GM21447 (cell line): Measurements from ENCODE around the gene PNMA6E.

ENCODE experiments used
- ATAC-seq: cut with Tn5 transposase; IDR thresholded peaks from one replicate; pipeline ENCODE4 v1.9.1; 2021; ENCODE audit not compliant: unreplicated experiment

The PNMA6E gene

DNA sequence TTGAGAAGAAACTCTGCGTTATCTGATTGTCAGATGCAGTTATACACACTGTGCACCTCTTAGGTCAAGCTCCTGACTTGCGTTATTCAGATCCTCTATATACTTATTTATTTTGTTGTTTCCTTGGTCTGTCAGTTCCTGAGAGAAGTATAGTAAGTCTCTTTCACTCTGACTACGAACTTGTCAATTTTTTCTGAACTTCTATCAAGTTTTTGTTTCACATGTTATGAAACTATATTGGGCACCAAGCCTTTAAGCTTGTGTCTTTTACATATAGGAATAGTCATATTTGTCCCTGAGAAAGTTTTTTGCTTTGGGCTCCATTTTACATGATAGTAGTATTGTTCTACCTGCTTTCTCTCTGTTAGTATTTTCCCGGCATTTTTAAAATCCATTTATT, 35.5 kb downstream of the PNMA6E start:
- ATAC-seq = no peak

DNA sequence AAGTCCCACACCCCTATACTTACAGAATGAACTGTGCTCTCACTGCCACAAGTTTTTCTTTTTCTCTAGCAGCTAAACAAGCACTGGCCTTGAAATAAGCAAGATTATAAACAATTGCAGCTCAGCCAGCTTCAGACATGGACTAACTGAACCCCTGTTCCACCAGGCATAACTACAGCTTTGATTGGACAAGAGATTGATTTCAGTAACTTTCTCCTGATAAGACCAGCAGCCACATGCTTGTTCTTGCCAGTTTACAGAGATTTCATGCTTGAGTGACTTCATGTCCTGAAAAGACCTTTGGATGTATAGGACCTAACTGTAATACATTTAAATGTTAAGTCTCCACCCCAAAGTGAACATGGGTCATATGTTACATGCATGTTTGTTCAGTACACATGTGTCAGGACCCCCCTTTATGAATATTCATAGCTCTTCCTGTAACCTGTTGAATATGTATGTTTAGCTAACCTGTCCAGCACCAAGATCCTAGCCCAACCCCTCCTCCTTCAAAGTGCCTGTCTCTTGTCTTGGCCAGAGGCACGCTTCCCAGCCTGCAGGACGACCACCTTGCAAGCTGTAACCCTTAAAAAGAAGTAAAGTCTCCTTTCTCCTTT, 39.3 kb downstream of the PNMA6E start:
- ATAC-seq = no peak

DNA sequence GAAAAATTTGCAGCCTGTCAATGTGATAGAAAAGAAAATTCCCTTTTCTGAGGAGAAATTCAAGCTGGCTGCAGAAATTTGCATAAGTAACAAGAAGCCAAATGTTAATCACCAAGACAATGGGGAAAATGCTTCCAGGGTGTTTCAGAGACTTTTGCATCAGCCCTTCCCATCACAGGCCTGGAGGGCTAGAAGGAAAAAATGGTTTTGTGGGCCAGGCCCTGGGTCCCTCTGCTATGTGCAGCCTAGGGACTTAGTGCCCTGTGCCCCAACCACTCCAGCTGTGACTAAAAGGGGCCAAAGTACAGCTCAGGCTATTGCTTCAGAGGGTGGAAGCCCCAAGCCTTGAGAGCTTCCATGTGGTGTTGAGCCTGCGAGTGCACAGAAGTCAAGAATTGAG, 43.3 kb downstream of the PNMA6E start:
- no peak for ATAC-seq

DNA sequence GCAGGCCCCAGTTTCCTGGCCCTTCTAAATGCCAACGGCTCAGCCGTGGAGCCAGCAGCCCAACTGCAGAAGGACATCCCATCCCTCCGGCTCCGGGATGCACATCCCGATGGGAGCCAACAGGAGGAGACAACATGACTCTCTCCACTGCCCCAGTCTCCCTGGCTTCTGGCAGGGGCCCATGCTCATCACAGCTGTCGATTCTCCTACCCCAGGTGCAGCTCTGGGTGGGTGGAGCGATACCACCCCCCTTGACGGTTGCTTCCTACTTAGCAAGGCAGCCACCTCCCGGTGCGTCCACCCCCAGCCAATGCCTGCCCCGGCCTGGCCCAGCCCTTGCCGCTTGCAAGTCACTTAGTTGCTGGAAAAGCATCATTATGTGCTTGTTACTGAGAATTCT, 47.7 kb downstream of the PNMA6E start:
- ATAC-seq = no peak

DNA sequence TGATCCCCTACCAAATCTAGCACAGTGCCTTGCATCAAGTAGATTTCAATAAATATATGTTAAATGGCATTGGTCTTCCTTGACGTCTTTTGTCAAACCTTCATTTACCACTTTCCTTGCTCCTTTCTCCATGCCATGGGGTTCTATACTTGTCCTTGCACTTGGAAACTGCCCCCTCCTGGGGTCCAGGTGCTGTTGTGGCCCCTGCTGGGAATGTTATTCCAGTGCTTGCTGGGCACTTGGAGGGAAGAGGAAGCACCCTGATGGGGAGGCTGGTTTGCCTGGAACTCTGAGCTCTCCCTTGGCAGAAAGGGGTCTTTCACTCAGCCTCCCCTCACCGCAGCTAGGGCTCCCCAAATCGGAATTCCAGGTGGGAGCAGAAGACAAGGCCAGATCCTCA, 48.3 kb downstream of the PNMA6E start:
- ATAC-seq = no peak

DNA sequence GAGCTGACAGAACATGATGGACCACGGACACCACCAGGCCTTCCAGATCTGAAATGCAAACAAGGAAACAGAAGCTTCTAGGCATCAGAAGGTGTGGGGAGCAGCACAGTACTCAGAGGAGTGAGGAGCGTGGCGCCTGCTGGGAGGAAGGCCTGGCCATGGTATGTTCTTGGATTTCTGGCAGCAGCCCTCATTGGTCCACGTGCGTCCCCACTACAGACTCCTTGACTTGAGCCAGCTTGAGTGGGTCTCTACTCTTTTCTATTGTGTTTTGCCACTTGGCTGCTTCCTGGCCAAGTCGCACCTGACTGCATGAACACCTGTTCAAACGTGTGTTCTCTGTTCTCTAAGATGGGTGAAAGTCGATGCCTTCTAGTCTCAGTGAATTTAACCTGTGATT, 49.2 kb downstream of the PNMA6E start:
- ATAC-seq = no peak

DNA sequence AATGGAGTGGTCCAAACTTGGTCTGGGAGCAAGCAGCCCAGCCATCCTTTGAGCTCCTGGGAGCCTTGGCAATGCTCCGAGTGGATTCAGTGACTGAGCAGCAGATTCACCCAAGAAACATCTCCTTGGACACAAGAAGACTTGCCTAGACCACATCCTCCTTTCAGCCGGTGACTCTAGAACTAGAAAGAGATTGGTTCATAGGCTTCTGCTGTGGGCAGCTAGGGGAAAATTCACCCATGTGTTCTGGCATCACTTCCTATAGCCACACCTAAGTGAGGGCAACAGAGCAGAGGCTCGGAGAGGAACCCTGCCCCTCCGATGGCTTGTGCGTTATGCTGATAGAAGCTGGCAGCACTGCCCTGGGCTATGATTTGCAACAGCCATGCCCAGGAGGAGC, 51.2 kb downstream of the PNMA6E start:
- no peak for ATAC-seq

DNA sequence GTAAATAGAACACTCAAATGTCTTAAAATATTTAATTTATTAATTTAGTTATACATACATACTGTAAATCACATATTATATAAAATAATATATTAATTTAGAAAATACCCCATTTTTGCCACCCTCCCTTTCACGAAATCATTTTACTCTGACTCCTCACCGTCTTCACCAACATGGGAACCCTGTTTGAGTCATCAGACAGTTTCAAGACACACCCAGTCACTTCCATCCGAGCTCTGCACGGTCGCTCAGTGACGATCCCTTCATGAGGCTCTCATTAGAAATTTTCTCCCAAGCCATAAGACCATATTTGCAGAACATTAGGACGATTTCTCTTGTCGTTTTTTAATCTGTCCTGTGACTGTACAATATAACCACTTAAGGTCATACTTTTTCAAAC, 52.7 kb downstream of the PNMA6E start:
- ATAC-seq = no peak

DNA sequence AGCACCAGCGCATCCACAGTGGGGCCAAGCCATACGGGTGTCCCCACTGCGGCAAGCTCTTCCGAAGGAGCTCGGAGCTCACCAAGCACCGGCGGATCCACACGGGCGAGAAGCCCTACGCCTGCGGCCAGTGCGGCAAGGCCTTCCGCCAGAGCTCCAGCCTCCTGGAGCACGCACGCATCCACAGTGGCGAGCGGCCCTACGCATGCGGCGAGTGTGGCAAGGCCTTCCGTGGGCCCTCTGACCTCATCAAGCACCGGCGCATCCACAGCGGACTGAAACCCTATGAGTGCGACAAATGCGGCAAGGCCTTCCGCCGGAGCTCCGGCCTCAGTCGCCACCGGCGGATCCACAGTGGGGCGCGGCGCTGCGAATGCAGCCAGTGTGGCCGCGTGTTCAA, 53.6 kb downstream of the PNMA6E start:
- ATAC-seq = no peak
